Measurements from ENCODE around the gene PDE4B. TPM values are rescaled to one million over a fixed set of nuclear protein-coding genes. Genes with fewer than 3 reads are reported as not detected.

Gene PDE4B
- total RNA-seq, 1 experiment from 2014 or later: 1.4 TPM

- Histone ChIP-seq H3K4me2 (ENCODE audit: low read length) (no peak overlapping the region), H2AFZ (ENCODE audit: low read length) (no peak overlapping the region), H4K20me1 (ENCODE audit: low read length) (no peaks in the 10 kb centered on the region), H3K9me2 (replicated peaks; ENCODE audit: low read length) (no peaks in the 10 kb centered on the region), H3K9ac (ENCODE audit: low read length) (no peak overlapping the region), H3K9me3 (ENCODE audit: low read length) (no peaks in the 10 kb centered on the region), H3K27ac (ENCODE audit: low read length) (no peak overlapping the region), H3F3A (ENCODE audit: low read length, unreplicated experiment) (no peaks in the 10 kb centered on the region), H3K36me3 (ENCODE audit: low read depth, low read length) (no peaks in the 10 kb centered on the region), H3K27me3 (ENCODE audit: low read length) (peaks cover 9% of the 10 kb centered on the region; the same call in 1 of the 2 replicates), H3K4me1 (ENCODE audit: insufficient read depth, low read length) (no peaks in the 10 kb centered on the region), H3K4me3 (ENCODE audit: low read length) (no peak overlapping the region), H3K79me2 (ENCODE audit: low read length) (no peaks in the 10 kb centered on the region)
- ChIA-PET POLR2A (ENCODE audit: unreplicated experiment) (no interaction called here), CTCF (no interaction called here)
- BruUV-seq (replicated peaks): no TSS peak
- TF ChIP-seq CTCF (conservative IDR thresholded peaks at IDR 0.05; ENCODE audit: low read depth, low read length): no peak
- no peak for TF ChIP-seq EZH2phosphoT487 (IDR thresholded peaks at IDR 0.05; ENCODE audit: borderline replicate concordance, low read length)
- TF ChIP-seq EZH2 (IDR thresholded peaks at IDR 0.05; ENCODE audit: low read length, unreplicated experiment): no peak
- intact Hi-C loops (cut with micrococcal nuclease): no loop called here
- ATAC-seq (no peak), DNase-seq (no peak)
These were observed 31.4 kb downstream of the PDE4B start for GRCh38 chr1:65824103-65824502.

- no peaks in the 10 kb centered on the region for H3K9me3 ChIP-seq (ENCODE audit: low read length)
- ChIA-PET CTCF (no interaction called here), POLR2A (ENCODE audit: unreplicated experiment) (no interaction called here)
- no TSS peak for BruUV-seq (replicated peaks)
- peak; percentile 28 for DNase-seq
- no peaks in the 10 kb centered on the region for H3K9me2 ChIP-seq (replicated peaks; ENCODE audit: low read length)
- H3K9ac ChIP-seq (ENCODE audit: low read length): no peak overlapping the region
- H3F3A ChIP-seq (ENCODE audit: low read length, unreplicated experiment): no peaks in the 10 kb centered on the region
- no peaks in the 10 kb centered on the region for H3K36me3 ChIP-seq (ENCODE audit: low read depth, low read length)
- H3K79me2 ChIP-seq (ENCODE audit: low read length): no peaks in the 10 kb centered on the region
- no peak overlapping the region for H3K27ac ChIP-seq (ENCODE audit: low read length)
- no peak overlapping the region for H3K4me3 ChIP-seq (ENCODE audit: low read length)
- H4K20me1 ChIP-seq (ENCODE audit: low read length): no peaks in the 10 kb centered on the region
- intact Hi-C loops (cut with micrococcal nuclease): no loop called here
- H3K4me1 ChIP-seq (ENCODE audit: insufficient read depth, low read length): no peaks in the 10 kb centered on the region
- H3K27me3 ChIP-seq (ENCODE audit: low read length): peaks cover 19% of the 10 kb centered on the region; the same call in 1 of the 2 replicates
- no peak for ATAC-seq
- H3K4me2 ChIP-seq (ENCODE audit: low read length): no peak overlapping the region
- no peak for TF ChIP-seq EZH2 (IDR thresholded peaks at IDR 0.05; ENCODE audit: low read length, unreplicated experiment)
- TF ChIP-seq EZH2phosphoT487 (IDR thresholded peaks at IDR 0.05; ENCODE audit: borderline replicate concordance, low read length): no peak
- TF ChIP-seq CTCF (conservative IDR thresholded peaks at IDR 0.05; ENCODE audit: low read depth, low read length): no peak
- H2AFZ ChIP-seq (ENCODE audit: low read length): no peak overlapping the region
These were observed 33.0 kb downstream of the PDE4B start for GRCh38 chr1:65825741-65826140.

GRCh38 chr1:65826782-65827181, 34.1 kb downstream of the PDE4B start:
- Histone ChIP-seq H3K36me3 (ENCODE audit: low read depth, low read length) (no peaks in the 10 kb centered on the region), H3K27ac (ENCODE audit: low read length) (no peak overlapping the region), H4K20me1 (ENCODE audit: low read length) (no peaks in the 10 kb centered on the region), H3K79me2 (ENCODE audit: low read length) (no peaks in the 10 kb centered on the region), H3K4me1 (ENCODE audit: insufficient read depth, low read length) (no peaks in the 10 kb centered on the region), H3K4me2 (ENCODE audit: low read length) (no peak overlapping the region), H3K4me3 (ENCODE audit: low read length) (no peak overlapping the region), H3F3A (ENCODE audit: low read length, unreplicated experiment) (no peaks in the 10 kb centered on the region), H3K9me3 (ENCODE audit: low read length) (no peaks in the 10 kb centered on the region), H3K9ac (ENCODE audit: low read length) (no peak overlapping the region), H3K27me3 (ENCODE audit: low read length) (peaks cover 21% of the 10 kb centered on the region; the same call in 1 of the 2 replicates), H3K9me2 (replicated peaks; ENCODE audit: low read length) (no peaks in the 10 kb centered on the region), H2AFZ (ENCODE audit: low read length) (no peak overlapping the region)
- intact Hi-C loops (cut with micrococcal nuclease): no loop called here
- CTCF ChIA-PET: no interaction called here
- ATAC-seq (no peak), DNase-seq (no peak)
- POLR2A ChIA-PET (ENCODE audit: unreplicated experiment): no interaction called here
- BruUV-seq (replicated peaks): no TSS peak
- TF ChIP-seq EZH2phosphoT487 (IDR thresholded peaks at IDR 0.05; ENCODE audit: borderline replicate concordance, low read length) (no peak), CTCF (conservative IDR thresholded peaks at IDR 0.05; ENCODE audit: low read depth, low read length) (no peak), EZH2 (IDR thresholded peaks at IDR 0.05; ENCODE audit: low read length, unreplicated experiment) (no peak)

Data from PC-3 (cell line).